Right lobe of liver (tissue), 4 donors: ENCODE measurements around the gene TWIST2.

Experiments
- CTCF ChIP-seq, 4 donors: fragments of 200-600 bp in 3 of 4; fragments of 450-650 bp in 1 of 4; IDR thresholded peaks; one replicate each; pipeline versions ENCODE4 v1.5.1 to v1.8.0; 2016 to 2022; ENCODE audit warnings: antibody characterized with exemption in 4 of 4, mild to moderate bottlenecking in 2 of 4
- POLR2A ChIP-seq: fragments of 450-650 bp; IDR thresholded peaks from one replicate; pipeline ENCODE4 v1.6.1; 2017; ENCODE audit warnings: antibody characterized with exemption, mild to moderate bottlenecking
- donor health status: DM: no; HTN: no; CAD: no.
- donor health status: DM: no; HTN: no; CAD: no.
- donor health status: DM: no; HTN: yes; CAD: no.

- no peak for TF ChIP-seq POLR2A
- no peak for TF ChIP-seq CTCF (IDR thresholded peaks at IDR 0.05)
These were observed 71.4 kb downstream of the TWIST2 start for GRCh38 chr2:238919307-238919706.
